GM20000 (cell line): ENCODE results near the gene ILKAP.

Source experiments
- DNase-seq: peaks from one replicate; pipeline ENCODE4 v3.0.0; 2012; ENCODE audit warnings: low spot score
- CTCF ChIP-seq: IDR thresholded peaks from 2 replicates; pipeline ENCODE4 v1.5.1; 2012; ENCODE audit warnings: mild to moderate bottlenecking, control low read depth; ENCODE audit errors: extremely low read depth, missing control alignments

Gene ILKAP

DNA sequence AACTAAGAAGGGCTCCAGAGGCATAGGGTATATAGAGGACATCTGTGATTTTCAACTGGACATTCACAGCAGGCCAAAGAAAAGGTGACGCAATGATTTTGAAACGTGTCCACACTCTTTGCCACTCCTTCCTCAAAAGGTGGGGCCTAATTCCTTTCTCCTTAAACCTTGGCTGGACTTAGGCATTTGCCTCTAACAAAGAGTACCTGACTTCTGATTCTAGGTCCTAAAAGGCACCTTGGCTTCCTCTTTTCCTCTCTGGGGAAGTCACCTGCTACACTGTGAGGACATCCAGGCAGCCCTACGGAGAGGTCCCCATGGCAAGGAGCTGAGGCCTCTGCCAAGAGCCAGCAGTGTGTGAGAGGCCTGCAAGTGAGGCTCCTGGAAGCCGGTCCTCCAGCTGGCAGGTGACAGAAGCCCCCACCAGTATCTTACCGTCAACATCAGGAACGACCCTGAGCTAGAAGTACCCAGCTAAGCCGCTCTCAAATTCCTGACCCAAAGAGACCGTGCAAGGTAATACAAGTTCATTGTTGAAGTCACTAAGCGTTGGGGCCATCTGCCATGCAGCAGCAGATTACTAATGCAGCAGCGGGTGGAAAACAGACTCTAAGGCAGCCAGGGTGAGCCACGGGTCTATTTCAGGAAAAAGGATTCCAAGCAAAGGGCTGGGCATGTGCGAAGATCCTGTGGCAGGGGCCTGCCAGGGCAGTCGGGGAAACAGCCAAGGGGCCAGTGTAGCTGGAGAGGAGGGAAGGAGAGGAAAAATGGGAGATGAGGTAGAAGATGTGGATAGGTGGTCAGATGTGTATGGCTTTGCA lies 43.7 kb upstream of the ILKAP start:
- no peak for DNase-seq
- no peak for TF ChIP-seq CTCF

- no peak for TF ChIP-seq CTCF
- DNase-seq = no peak
These were observed 40.7 kb upstream of the ILKAP start for GRCh38 chr2:238244151-238244550.

- no peak for TF ChIP-seq CTCF
These were observed 40.1 kb upstream of the ILKAP start for GRCh38 chr2:238243496-238244076.

DNA sequence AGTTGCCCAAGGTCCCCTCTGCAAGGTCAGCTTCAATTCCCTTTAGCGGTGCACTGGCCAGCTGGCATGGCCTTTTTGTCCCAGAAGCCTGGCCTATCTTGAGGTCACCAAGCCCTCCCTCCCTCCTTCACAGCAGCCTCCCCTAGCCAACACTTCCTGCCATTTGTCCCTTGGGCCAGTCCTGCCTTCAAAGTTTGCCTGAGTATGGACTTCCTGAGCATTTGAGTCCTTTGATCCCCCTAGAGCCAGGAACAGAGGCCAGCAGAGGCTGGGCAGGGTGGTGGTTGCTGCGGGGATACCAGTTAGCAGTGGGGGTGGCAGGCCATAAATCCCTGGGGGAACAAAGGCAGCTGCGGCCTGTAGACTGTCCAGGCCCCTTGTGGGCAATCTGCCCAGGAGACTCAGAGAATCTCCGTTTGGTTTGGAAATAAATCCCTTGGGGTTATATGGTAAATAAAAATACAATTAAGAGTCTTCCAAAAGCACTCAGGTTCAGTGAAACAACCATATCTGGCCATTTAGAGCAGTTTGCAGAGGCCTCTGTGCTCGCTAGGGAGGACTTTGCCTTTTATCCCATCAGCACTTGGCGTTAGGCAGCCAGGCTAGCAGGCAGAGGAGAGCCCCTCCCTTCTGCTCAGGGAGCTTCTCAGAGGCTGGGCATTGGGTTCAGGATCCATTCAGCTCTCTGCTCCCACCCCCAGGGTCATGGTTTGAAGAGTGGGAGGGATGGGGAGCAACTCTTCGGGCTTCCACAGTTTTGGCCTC lies 39.4 kb upstream of the ILKAP start:
- no peak for DNase-seq
- TF ChIP-seq CTCF = no peak

More at GRCh38 chr2:238243496-238244076, 40.1 kb upstream of the ILKAP start:
- DNase-seq = no peak

DNA sequence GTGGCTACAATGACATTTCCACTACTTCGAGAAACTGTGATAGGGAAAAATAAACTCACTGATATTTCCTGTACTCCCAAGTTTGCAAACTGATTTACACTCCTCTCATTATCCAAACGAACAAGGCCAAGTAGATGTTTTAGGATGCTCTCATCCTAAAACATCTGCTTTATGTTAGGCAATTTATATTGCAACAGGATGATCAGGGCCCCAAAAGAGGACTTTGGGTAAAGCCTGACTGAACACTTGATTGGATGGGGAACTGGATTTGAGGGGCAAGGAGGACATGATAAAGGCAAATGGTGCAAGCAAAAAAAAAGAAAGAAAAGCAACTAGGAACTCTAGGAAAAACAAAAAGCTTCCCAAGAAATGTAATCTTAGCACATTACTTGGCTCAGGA lies 38.5 kb upstream of the ILKAP start:
- no peak for DNase-seq
- TF ChIP-seq CTCF = no peak

DNA sequence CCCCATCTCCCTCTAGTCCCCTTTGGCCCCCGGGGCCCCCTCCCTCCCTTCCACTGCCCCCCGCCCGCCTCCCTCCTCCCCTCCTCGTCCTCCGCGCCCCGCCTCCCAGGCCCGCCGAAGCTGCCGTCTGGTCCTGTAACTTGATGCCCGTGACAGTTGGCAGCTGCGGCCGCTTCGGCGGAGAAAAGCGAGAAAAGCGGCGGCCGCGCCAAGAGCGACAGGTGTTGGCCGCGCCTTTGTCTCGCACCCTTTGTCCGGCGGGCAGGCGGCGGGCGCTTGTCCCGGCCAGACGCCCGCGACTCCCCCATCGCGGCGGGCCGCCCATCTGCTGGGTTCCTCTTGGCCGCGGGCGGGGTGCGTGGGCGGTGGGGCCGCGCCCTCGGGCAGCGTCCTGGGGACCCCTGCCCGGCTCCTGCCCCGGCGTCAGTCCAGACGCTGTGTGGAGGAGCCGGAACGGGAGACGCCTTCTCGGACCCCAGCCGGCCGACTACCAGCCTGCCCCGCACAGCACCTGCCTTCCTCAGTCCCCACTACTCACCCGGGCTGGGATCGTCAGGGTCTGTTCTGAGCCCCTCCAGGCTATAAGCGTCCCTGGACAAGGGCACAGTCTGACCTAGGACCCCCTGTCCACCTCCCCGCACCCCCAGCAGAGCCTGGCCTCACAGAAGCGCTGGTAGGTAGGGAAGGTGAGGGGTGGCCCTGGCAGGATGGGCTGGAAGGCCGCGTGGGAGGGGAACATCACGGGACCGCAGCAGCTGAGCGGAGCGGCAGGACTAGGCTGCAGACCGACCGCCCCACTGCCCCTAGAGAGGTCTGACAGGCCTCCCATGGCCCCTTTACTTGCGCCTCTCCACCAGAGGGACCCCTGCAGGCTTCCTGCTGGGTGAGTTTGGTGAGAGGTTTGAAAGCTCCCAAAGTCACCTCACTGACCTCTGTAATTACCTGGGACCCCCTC lies 37.5 kb upstream of the ILKAP start:
- TF ChIP-seq CTCF = no peak
- DNase-seq = peak; percentile 64
